GM23338 (cell line): ENCODE data around the gene OBSCN. TPM values are rescaled to one million over a fixed set of nuclear protein-coding genes. Genes with fewer than 3 reads are reported as not detected.

Source experiments
- ATAC-seq: fragments of 200-7000 bp; cut with Tn5 transposase; 3 replicates; pipeline ENCODE4 v1.9.1; 2020
- DNase-seq: peaks from one replicate; pipeline ENCODE4 v3.0.0-alpha.2; 2015; ENCODE audit warnings: low spot score
- H2AFZ ChIP-seq: fragments of 200-600 bp; sonication (generic); 2 replicates; pipeline ENCODE4 v1.8.0; 2016; ENCODE audit warnings: antibody characterized with exemption, mild to moderate bottlenecking, moderate library complexity
- H3F3A ChIP-seq: fragments of 200-600 bp; sonication (generic); replicated peaks from 2 replicates; pipeline ENCODE4 v1.8.0; 2017; ENCODE audit warnings: antibody characterized with exemption, mixed run types, low read depth
- H3K27ac ChIP-seq: fragments of 200-600 bp; sonication (generic); 2 replicates; pipeline ENCODE4 v1.6.1; 2016; ENCODE audit warnings: low read depth
- H3K27me3 ChIP-seq: fragments of 200-600 bp; sonication (generic); 2 replicates; pipeline ENCODE4 v1.8.0; 2016; ENCODE audit warnings: mild to moderate bottlenecking, mixed run types, moderate library complexity; ENCODE audit not compliant: insufficient read depth
- H3K36me3 ChIP-seq: fragments of 200-600 bp; sonication (generic); 2 replicates; pipeline ENCODE4 v1.8.0; 2016; ENCODE audit warnings: mild to moderate bottlenecking; ENCODE audit not compliant: insufficient read depth
- H3K4me1 ChIP-seq: fragments of 200-600 bp; sonication (generic); 2 replicates; pipeline ENCODE4 v1.8.0; 2016; ENCODE audit warnings: mild to moderate bottlenecking, moderate library complexity; ENCODE audit not compliant: insufficient read depth
- H3K4me2 ChIP-seq: fragments of 200-600 bp; sonication (generic); 2 replicates; pipeline ENCODE4 v1.7.1; 2017; ENCODE audit warnings: mixed run types
- H3K4me3 ChIP-seq: fragments of 200-600 bp; sonication (generic); 2 replicates; pipeline ENCODE4 v1.6.1; 2016; ENCODE audit warnings: mixed run types
- H3K79me2 ChIP-seq: fragments of 200-600 bp; sonication (generic); replicated peaks from 2 replicates; pipeline ENCODE4 v1.8.0; 2017; ENCODE audit warnings: mild to moderate bottlenecking; ENCODE audit not compliant: insufficient read depth
- H3K9me2 ChIP-seq: fragments of 200-600 bp; sonication (generic); 2 replicates; pipeline ENCODE4 v1.8.0; 2017; ENCODE audit not compliant: insufficient read depth
- H4K20me1 ChIP-seq: fragments of 200-600 bp; sonication (generic); replicated peaks from 2 replicates; pipeline ENCODE4 v1.8.0; 2017; ENCODE audit warnings: mild to moderate bottlenecking; ENCODE audit not compliant: insufficient read depth
- H3K27ac Mint-ChIP-seq: 2 replicates; pipeline ENCODE4 v1.8.0; 2020; ENCODE audit warnings: inconsistent platforms, mild to moderate bottlenecking, moderate library complexity, mixed read lengths
- H3K27me3 Mint-ChIP-seq: 3 replicates; pipeline ENCODE4 v1.8.0; 2022; ENCODE audit warnings: low read depth, mild to moderate bottlenecking, moderate library complexity, mixed read lengths, inconsistent platforms; ENCODE audit not compliant: insufficient read depth, poor library complexity
- H3K36me3 Mint-ChIP-seq: 3 replicates; pipeline ENCODE4 v1.8.0; 2021; ENCODE audit warnings: low read depth, mild to moderate bottlenecking, inconsistent platforms, moderate library complexity, mixed read lengths
- H3K4me1 Mint-ChIP-seq: 3 replicates; pipeline ENCODE4 v1.8.0; 2020; ENCODE audit warnings: mild to moderate bottlenecking, inconsistent platforms, mixed read lengths
- H3K4me3 Mint-ChIP-seq: 3 replicates; pipeline ENCODE4 v1.8.0; 2021; ENCODE audit warnings: moderate library complexity, mild to moderate bottlenecking, inconsistent platforms, mixed read lengths
- H3K9me3 Mint-ChIP-seq: 3 replicates; pipeline ENCODE4 v1.8.0; 2020; ENCODE audit warnings: moderate library complexity, mild to moderate bottlenecking, inconsistent platforms, mixed read lengths
- CREB1 ChIP-seq: fragments of 250-450 bp; sonication (Bioruptor Pico); IDR thresholded peaks from 2 replicates; pipeline ENCODE4 v1.5.0; 2020; ENCODE audit warnings: low read depth, mild to moderate bottlenecking, moderate library complexity
- EZH2 ChIP-seq: fragments of 200-600 bp; sonication (generic); IDR thresholded peaks from one replicate; pipeline ENCODE4 v1.8.0; 2017; ENCODE audit warnings: antibody characterized with exemption, mild to moderate bottlenecking, low read depth; ENCODE audit not compliant: unreplicated experiment
- EZH2phosphoT487 ChIP-seq: fragments of 200-600 bp; sonication (generic); IDR thresholded peaks from one replicate; pipeline ENCODE4 v1.8.1; 2018; ENCODE audit warnings: antibody characterized with exemption; ENCODE audit not compliant: unreplicated experiment
- JUNB ChIP-seq: IDR thresholded peaks from one replicate; pipeline ENCODE4 v1.6.1; 2016; ENCODE audit warnings: antibody characterized with exemption; ENCODE audit not compliant: unreplicated experiment
- STAT1 ChIP-seq: IDR thresholded peaks from one replicate; pipeline ENCODE4 v1.6.1; 2016; ENCODE audit warnings: antibody characterized with exemption; ENCODE audit not compliant: unreplicated experiment
- ZNF114 ChIP-seq: fragments of 250-450 bp; sonication (Bioruptor Pico); IDR thresholded peaks from 2 replicates; pipeline ENCODE4 v1.5.0; 2020; ENCODE audit warnings: mild to moderate bottlenecking, moderate library complexity
- polyA plus RNA-seq: library from polyadenylated mRNA; unstranded; fragments of >200 nt; fragmentation: Nextera tagmentation; extraction: Ambion mirVana; gene quantifications from 2 replicates; pipeline ENCODE4 v1.2.1, GENCODE V29; 2016
- total RNA-seq: library from RNA; depleted of rRNA; stranded (reverse); fragments of >200 nt; shearing (Covaris generic); gene quantifications from 2 replicates; pipeline ENCODE4 v1.2.3, GENCODE V29; 2014
- TF ChIP-seq, protein P1 (sequence below): fragments of 250-450 bp; sonication (Bioruptor Pico); IDR thresholded peaks from 2 replicates; pipeline ENCODE4 v1.5.0; 2020; ENCODE audit warnings: mild to moderate bottlenecking, moderate library complexity

OBSCN gene
- total and polyA plus RNA-seq, 2 experiments from 2014 or later = 8.4 to 38.5 TPM

DNA sequence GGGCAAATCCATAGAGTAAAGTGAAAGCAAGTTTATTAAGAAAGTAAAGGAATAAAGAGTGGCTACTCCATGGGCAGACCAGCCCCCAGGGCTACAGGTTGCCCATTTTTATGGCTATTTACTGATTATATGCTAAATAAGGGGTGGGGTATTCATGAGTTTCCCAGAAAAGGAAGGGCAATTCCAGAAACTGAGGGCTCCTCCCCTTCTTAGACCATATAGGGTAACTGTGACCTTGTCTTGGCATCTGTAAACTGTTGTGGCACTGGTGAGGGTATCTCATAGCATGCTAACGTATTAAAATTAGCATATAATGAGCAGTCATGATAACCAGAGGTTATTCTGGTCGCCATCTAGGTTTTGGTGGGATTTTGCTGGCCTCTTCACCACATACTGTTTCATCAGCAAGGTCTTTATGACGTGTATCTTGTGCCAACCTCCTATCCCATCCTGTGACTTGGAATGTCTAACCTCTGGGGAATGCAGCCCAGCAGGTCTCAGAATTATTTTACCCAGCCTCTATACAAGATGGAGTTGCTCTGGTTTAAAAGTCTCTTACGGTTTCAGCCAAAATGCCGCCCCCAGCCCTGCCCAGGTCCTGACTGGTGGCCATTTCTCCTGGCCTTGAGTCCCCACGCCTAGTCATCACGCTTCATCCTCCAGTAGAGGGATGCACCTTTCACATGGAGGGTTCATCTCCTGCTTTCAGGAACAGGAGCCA lies 209.8 kb downstream of the OBSCN start (continued):
- TF ChIP-seq, protein P1, sequence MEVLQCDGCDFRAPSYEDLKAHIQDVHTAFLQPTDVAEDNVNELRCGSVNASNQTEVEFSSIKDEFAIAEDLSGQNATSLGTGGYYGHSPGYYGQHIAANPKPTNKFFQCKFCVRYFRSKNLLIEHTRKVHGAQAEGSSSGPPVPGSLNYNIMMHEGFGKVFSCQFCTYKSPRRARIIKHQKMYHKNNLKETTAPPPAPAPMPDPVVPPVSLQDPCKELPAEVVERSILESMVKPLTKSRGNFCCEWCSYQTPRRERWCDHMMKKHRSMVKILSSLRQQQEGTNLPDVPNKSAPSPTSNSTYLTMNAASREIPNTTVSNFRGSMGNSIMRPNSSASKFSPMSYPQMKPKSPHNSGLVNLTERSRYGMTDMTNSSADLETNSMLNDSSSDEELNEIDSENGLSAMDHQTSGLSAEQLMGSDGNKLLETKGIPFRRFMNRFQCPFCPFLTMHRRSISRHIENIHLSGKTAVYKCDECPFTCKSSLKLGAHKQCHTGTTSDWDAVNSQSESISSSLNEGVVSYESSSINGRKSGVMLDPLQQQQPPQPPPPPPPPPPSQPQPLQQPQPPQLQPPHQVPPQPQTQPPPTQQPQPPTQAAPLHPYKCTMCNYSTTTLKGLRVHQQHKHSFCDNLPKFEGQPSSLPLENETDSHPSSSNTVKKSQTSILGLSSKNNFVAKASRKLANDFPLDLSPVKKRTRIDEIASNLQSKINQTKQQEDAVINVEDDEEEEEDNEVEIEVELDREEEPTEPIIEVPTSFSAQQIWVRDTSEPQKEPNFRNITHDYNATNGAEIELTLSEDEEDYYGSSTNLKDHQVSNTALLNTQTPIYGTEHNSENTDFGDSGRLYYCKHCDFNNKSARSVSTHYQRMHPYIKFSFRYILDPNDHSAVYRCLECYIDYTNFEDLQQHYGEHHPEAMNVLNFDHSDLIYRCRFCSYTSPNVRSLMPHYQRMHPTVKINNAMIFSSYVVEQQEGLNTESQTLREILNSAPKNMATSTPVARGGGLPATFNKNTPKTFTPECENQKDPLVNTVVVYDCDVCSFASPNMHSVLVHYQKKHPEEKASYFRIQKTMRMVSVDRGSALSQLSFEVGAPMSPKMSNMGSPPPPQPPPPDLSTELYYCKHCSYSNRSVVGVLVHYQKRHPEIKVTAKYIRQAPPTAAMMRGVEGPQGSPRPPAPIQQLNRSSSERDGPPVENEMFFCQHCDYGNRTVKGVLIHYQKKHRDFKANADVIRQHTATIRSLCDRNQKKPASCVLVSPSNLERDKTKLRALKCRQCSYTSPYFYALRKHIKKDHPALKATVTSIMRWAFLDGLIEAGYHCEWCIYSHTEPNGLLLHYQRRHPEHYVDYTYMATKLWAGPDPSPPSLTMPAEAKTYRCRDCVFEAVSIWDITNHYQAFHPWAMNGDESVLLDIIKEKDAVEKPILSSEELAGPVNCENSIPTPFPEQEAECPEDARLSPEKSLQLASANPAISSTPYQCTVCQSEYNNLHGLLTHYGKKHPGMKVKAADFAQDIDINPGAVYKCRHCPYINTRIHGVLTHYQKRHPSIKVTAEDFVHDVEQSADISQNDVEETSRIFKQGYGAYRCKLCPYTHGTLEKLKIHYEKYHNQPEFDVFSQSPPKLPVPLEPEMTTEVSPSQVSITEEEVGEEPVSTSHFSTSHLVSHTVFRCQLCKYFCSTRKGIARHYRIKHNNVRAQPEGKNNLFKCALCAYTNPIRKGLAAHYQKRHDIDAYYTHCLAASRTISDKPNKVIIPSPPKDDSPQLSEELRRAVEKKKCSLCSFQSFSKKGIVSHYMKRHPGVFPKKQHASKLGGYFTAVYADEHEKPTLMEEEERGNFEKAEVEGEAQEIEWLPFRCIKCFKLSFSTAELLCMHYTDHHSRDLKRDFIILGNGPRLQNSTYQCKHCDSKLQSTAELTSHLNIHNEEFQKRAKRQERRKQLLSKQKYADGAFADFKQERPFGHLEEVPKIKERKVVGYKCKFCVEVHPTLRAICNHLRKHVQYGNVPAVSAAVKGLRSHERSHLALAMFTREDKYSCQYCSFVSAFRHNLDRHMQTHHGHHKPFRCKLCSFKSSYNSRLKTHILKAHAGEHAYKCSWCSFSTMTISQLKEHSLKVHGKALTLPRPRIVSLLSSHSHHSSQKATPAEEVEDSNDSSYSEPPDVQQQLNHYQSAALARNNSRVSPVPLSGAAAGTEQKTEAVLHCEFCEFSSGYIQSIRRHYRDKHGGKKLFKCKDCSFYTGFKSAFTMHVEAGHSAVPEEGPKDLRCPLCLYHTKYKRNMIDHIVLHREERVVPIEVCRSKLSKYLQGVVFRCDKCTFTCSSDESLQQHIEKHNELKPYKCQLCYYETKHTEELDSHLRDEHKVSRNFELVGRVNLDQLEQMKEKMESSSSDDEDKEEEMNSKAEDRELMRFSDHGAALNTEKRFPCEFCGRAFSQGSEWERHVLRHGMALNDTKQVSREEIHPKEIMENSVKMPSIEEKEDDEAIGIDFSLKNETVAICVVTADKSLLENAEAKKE (CRISPR knock-in tag) = no peak
- TF ChIP-seq CREB1 (CRISPR knock-in tag) (no peak), JUNB (no peak), STAT1 (no peak), EZH2phosphoT487 (no peak), ZNF114 (no peak), EZH2 (no peak)

DNA sequence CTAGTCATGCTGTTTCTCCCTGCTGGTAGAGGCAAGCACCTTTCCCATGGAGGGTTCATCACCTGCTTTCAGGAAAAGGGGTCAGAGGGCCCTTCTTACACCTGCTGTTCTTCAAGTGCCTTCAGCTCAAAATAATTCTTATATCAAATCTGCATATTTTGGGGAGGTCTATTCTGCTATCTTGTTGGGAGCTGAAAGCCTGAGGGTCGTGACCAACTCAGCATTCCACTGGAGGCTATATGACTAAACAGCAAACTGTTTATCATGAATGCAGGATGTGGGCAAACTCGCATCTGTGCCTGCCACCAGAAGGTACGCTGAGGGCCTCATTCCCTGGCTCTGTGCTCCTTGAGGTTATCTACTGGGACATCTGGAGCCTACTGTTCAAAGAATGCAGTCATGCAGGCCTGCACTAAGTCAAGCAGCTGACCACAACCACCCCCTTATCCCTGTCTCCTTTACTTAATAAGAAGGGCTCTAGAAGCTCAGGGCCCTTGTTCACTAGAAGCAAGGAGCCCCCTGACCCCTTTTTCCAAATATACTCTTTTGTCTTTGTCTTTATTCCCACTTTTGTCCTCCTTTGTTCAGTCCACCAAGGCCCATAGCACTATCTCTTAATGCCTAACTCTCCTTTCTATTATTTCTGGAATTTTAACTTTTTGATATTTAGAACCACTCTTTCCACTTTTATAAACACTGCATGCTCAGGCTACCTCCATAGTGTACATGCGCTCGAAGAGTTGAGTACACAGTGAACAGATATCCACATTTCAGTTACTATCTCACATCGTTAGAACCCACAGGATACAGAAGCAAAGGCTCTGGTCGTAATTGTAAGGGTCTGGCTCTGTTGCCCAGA lies 213.4 kb downstream of the OBSCN start:
- Mint-ChIP-seq H3K4me1 (peaks cover 11% of the 10 kb centered on the region; the same call in 2 of the 3 replicates), H3K9me3 (no peaks in the 10 kb centered on the region), H3K27ac (no peak overlapping the region), H3K4me3 (no peak overlapping the region), H3K36me3 (0 out of 3 replicates have a peak, but pooled peaks cover under 1% of the 10 kb centered on the region), H3K27me3 (peaks cover 41% of the 10 kb centered on the region)
- H3K36me3 ChIP-seq = no peaks in the 10 kb centered on the region
- H3K27me3 ChIP-seq = peaks cover 78% of the 10 kb centered on the region
- no peak for ATAC-seq
- DNase-seq = no peak
- no peaks in the 10 kb centered on the region for H4K20me1 ChIP-seq
- no peaks in the 10 kb centered on the region for H3F3A ChIP-seq
- H2AFZ ChIP-seq = no peak overlapping the region
- H3K9me2 ChIP-seq = no peaks in the 10 kb centered on the region
- peaks cover 11% of the 10 kb centered on the region; the same call in 1 of the 2 replicates for H3K4me1 ChIP-seq
- no peak overlapping the region for H3K4me2 ChIP-seq
- no peak overlapping the region for H3K27ac ChIP-seq
- H3K4me3 ChIP-seq = no peak overlapping the region
- no peaks in the 10 kb centered on the region for H3K79me2 ChIP-seq
- TF ChIP-seq, protein P1 (CRISPR knock-in tag) = no peak
- TF ChIP-seq CREB1 (CRISPR knock-in tag) = no peak
